Aortic smooth muscle cell (primary cell): ENCODE data around the gene SEMA4G. TPM values are rescaled to one million over a fixed set of nuclear protein-coding genes. Genes with fewer than 3 reads are reported as not detected.

Source experiments
- total RNA-seq: library from RNA; depleted of rRNA; stranded (reverse); fragments of >200 nt; gene quantifications from 2 replicates; pipeline ENCODE4 v1.2.3, GENCODE V29; 2014

Gene SEMA4G, protein sequence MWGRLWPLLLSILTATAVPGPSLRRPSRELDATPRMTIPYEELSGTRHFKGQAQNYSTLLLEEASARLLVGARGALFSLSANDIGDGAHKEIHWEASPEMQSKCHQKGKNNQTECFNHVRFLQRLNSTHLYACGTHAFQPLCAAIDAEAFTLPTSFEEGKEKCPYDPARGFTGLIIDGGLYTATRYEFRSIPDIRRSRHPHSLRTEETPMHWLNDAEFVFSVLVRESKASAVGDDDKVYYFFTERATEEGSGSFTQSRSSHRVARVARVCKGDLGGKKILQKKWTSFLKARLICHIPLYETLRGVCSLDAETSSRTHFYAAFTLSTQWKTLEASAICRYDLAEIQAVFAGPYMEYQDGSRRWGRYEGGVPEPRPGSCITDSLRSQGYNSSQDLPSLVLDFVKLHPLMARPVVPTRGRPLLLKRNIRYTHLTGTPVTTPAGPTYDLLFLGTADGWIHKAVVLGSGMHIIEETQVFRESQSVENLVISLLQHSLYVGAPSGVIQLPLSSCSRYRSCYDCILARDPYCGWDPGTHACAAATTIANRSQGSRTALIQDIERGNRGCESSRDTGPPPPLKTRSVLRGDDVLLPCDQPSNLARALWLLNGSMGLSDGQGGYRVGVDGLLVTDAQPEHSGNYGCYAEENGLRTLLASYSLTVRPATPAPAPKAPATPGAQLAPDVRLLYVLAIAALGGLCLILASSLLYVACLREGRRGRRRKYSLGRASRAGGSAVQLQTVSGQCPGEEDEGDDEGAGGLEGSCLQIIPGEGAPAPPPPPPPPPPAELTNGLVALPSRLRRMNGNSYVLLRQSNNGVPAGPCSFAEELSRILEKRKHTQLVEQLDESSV
- 0.13 and 0.31 TPM in 2 replicates for total RNA-seq

DNA sequence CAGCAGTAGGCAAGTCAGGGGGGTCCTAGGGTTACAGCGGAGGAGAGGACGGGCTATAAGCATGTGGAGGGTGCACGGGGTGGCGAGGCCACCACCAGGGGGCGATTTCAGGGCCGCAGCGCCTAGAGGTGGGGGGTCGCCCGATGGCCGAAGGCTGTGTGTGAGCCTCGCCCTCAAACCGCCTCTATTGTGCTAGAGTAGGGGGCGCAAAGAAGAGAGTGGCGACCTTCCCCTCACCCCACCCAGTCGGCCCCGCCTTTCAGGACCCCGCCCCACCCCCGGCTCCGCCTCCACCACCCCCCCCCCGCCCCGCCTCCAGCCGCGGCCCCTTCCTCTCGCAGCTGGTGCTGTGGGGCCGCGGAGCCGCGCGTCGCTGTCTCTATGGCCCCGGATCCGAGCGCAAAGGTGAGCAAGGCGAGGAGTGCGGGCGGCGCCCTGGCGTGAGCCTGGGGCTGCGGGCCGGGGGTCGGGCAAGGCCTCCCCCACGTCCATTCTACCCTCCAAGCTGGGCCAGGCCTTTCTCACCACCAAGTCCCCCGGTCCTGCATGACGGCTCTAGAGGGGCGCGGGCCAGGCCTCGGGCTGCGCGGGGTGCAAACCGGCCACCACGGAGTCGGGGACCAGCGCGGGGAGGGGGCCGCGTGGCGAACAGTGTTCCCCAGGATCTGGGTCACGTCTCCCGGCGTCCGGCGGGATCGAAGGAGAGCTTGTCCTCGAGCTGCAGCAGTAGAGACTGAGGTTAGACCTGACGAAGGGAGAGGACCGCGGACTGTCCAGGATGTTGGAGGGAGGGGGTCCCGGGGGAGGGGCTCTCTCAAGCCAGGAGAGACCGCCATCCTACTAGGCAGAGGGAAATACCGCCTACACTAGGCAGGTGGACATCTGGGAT, at the start of gene SEMA4G:
TSS of gene SEMA4G (plus strand) at position 318 of the 889 bp plus-strand sequence. CDS start 3,409 bp downstream, outside the sequence.

DNA sequence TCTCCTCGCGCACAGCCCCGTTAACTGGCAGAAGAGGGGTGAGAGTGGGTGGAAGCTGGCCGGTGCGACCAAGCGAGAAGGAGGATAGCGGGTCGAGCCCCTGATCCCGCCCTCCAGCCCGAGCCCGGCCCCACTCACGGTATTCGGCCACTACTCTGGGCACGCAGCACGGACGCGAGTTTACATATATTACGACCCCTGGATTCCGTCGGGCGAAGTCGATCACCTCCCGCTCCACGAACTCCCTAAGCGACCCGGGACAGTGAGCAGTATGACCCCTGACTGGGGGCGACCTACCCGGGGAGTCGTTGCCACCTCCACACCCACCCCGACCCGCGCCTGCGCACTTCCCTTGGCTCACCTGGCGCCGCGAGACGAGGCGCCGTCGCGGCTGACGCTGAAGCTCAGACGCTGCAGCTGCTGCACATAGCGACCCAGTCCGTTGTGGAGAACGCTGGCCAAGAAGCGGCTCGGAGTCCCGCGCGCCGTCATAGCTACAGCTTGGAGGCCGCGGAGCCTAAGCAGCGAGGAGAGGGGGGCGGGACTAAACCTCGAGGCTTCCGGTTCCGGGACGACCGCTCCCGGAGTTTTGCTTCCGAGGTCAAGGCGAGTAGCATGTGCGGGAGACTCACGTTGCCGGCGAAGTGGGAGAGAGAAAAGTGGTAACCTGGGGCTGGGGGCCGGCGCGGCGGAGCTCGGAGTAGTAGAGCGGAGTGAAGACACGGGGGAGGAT, 17.8 kb downstream of the SEMA4G start, which contains the start of the genes MRPL43 and TWNK:
TSS of gene MRPL43 (minus strand) at position 546 of the 733 bp plus-strand sequence. CDS start at position 492, 54 bp downstream.
TSS of gene TWNK (plus strand) at position 592 of the 733 bp plus-strand sequence. CDS start 668 bp downstream, outside the sequence.

DNA sequence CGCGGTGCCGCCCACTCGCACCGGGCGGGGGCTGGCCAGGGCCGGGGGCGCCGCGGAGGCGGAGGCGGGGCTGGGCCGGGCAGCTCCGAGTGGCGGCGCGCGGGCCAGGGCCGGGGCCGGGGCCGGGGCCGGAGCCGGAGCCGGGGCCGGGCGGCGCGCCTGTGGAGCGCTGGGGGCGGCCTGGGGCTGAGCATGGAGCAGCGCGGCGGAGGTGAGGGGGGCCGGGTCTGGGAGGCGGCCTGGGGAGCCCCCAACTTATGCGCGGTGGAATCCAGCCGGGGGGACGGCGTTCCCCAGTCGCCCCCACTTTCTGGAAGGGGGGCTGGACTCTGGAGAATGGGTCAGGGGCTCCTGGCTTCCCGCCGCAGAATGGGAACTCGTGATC, 30.4 kb downstream of the SEMA4G start, which contains the start of gene LZTS2:
TSS of gene LZTS2 (plus strand) at position 67 of the 385 bp plus-strand sequence. CDS start 2,731 bp downstream, outside the sequence.

Other genes with a start within 250 kb of the SEMA4G start
- gene PAX2, start 223.9 kb upstream of the SEMA4G start, total RNA-seq = not detected in 2 replicates
- 34.9 and 37.2 TPM in 2 replicates for gene SLF2, start 56.5 kb upstream of the SEMA4G start, total RNA-seq
- 48.4 and 62.6 TPM in 2 replicates for gene MRPL43, start 18.0 kb downstream of the SEMA4G start, total RNA-seq
- 3.3 and 5.7 TPM in 2 replicates for gene TWNK, start 18.0 kb downstream of the SEMA4G start, total RNA-seq
- 65.0 and 82.7 TPM in 2 replicates for gene LZTS2, start 30.3 kb downstream of the SEMA4G start, total RNA-seq
- 3.3 and 3.4 TPM in 2 replicates for gene PDZD7, start 61.6 kb downstream of the SEMA4G start, total RNA-seq
- gene SFXN3, start 61.7 kb downstream of the SEMA4G start, total RNA-seq = 86.0 and 107 TPM in 2 replicates
- gene KAZALD1, start 92.5 kb downstream of the SEMA4G start, total RNA-seq = 78.5 and 101 TPM in 2 replicates
- gene TLX1, start 161.8 kb downstream of the SEMA4G start, total RNA-seq = not detected in 2 replicates